ENCODE results near the gene CACNA1C.

Gene CACNA1C

DNA sequence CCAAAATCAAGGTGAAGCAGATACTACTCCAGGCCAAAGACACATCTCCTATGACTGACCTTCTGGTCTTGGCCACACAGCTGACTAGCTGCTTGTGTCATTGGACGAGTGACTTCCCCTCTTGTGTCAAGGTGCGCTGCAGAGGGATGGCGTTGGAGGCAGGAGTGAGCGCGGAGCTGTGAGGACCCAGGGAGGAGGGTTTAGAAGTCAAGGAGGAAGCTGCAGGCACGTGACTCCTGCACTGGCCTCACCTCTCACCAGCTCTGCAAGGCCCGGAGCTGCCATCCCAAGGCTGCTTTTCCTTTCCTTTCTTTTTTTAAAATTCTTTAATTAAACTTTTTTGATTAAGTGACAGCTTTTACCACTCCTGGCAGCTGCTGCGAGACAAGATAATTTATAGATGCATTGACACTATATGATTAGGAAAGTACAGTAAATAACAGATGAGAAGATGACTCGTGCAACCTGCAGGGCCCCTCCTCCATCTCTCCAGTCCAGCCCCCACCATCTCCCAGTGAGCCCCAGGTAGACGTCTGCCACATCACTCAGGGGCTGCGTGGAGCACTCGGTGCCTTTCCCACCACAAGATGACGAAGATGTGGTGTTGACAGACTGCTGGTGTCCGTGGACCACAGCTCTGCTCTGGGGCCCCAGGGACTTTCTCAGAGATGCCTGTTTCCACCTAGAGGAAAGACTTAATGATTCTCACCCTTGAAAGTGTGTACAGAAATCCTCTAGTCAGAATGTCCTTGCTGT is 350.6 kb downstream of the CACNA1C start:
- no peak for DNase-seq

DNA sequence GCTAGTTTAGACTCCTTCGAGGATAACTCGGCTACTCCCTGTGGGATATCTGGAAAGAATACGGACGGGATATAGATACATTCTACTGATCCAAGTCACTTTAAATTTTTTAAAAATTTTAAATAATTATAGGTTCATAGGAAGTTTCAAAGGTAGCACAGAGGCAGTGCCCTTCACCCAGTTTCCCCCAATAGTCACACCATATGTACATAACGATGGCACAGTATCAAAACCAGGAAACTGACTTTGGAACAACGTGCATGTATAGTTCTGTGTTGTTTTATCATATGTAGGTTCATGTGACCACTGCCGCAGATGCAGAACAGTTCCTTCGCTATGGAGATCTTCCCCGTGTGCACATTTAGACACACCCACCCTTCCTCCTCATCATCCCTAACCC is 352.3 kb downstream of the CACNA1C start:
- no peak for DNase-seq

DNA sequence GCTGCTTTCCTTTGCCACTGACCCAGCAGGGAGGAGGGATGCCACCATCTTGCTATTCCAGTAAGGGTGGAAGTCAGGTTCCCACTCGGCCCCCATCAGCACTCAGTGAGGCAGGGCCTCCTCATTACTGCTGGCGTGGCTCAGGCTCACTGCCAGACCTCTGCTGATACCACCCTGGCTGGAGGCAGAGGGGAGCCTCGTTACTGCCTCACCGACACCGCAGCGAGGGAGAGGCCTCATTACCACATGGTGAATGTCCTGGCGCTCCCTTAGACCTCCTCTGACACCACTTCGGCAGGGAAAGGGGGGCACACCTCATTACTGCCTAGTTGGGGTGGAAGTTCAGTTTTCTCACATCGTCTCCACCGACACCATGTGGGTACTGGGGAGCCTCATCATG is 354.1 kb downstream of the CACNA1C start:
- DNase-seq: no peak

DNA sequence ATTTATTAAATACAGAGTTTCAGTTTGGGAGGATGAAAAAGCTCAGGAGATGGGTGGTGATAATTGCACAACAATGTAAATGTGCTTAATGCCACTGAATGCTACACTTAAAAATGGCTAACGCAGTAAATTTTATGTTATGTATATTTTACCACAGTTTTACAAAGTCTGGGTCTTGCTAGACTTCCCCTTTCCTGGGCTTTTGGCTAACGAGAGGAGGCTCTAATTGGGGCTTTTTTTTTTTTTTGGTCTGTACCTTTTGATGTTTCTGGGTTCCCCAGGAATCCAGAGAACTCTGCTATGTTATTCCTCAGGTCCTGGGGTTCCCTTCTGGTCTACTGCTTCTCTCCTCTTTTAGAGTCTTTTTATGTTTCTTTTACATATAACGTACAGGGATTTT is 355.5 kb downstream of the CACNA1C start:
- DNase-seq: no peak

DNA sequence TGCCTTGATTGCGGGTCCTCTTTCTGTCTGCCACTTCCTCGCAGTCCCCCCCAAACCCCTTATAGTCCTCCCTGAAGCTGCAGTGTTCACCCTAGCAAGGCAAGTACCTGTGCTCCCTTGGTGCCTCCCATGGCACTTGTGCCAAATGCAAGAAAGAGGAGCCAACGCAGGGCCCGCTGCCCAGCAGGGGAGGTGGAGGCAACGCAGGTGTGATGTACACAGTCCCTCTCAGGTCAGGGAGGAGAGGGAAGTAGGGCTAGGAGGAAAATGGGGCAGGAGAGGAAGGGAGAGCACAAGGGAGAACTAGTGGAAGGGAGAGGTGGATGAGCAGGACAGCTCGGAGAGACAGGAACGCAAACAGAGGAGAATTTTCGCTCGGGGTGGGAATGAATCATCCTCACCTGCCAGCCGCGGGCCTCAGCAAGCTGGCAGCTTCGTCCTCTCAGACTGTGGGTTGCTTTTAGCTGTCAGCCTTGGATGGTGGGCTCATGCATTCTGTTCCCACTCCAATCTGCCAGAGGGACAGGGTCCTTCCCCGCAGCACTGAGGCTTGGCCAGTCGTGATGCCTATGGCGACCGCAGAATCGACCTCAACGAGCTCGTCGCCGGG is 357.0 kb downstream of the CACNA1C start:
- no peak for DNase-seq

DNA sequence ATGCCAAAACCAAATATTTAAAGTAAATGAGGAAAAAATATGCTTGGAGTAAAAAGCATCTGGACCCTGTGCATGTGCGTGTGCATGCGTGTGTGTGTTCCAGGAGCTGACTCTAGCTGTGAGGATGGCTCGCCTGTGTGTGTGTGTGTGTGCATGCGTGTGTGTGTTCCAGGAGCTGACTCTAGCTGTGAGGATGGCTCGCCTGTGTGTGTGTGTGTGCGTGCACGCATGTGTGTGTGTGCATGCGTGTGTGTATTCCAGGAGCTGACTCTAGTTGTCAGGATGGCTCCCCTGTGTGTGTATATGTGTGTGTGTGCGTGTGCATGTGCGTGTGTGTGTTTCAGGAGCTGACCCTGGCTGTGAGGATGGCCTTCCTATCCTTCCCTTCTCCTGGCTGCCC is 357.7 kb downstream of the CACNA1C start:
- DNase-seq: no peak

DNA sequence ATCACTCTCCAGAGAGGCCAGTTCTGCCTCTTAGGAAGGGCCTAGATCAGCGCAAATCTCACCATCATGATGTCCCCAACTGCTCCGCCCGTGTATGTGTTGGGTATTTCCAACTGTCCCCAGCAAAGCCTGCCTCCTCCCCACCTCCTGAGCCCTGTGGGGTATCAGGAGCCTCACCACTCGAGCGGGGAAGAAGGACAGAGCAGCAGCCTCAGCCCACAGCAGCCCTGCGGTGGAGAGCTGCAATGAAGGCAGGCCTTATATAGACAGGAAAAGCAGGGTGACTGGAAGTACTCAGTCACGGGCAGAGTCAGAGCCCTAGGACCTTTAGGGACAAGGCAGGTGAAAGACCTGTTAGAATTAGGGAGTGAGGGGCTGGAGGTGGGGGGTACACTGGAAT is 358.2 kb downstream of the CACNA1C start:
- DNase-seq: no peak

DNA sequence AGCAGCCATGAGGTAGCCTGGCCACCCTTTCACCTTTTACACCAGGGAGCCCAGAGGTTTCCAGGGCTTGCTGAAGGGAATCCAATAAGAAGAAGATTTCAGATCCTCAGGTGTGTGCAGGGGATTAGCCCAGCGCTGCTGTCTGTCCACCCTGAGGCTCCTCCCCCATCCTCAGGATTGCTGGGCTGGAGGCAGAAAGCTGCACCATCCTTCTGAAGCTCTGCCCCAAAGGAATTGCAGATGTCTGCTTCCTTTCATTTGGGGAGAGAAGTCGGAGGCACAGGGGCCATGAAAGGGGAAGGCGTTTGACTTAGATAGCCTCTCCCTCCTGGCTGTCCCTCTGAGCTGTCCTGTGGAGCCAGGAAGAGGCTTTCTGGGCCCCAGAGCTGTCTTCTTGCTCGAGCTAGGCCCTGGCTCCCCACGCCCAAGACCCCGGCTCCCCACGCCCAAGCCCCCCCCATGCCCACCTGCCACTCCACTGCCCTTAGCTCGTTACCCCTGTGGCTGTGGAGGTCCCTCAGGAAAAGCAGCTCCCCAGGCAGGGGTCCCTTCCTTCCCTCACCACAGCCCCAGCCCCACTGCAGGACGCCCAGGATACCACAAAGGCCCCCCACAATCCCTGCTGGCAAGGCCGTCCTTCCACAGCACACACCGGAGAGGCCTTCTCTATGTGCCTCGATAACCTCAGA is 359.0 kb downstream of the CACNA1C start:
- no peak for DNase-seq

DNA sequence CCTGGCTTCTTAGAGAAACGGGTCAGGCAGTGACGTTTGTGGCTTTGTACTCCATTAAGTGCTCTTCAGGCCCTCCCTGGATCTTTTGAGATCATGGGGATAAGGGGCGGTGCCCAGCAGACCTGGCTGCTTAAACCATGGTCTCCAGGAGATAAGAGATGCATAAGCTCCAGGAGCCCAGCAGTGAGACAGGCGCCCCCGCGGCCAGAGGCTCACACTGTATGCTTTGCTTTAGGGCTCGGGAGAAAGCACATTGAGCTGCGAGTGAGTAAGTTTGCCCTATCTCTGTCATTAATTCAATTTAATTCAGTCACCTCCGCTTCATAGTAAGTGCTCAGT is 359.5 kb downstream of the CACNA1C start:
- no peak for DNase-seq

DNA sequence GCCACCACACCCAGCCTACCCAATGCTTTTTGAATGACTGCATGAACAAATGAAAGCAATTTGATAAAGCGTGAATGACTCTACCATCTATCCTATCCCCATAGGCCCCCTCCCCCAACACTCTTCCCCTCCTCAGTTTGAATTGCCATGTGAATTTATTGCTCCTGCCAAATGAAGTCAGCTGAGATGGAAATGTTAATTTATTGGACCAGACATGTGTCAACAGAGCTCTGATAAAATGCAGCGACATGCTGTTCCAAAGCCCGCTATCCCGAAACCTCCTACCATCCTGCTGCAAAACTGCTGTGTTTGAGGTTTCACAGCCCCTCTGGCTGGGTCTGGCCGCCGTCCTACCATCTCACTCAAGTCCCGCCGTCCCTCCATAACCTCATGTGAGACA is 360.5 kb downstream of the CACNA1C start:
- DNase-seq: no peak

DNA sequence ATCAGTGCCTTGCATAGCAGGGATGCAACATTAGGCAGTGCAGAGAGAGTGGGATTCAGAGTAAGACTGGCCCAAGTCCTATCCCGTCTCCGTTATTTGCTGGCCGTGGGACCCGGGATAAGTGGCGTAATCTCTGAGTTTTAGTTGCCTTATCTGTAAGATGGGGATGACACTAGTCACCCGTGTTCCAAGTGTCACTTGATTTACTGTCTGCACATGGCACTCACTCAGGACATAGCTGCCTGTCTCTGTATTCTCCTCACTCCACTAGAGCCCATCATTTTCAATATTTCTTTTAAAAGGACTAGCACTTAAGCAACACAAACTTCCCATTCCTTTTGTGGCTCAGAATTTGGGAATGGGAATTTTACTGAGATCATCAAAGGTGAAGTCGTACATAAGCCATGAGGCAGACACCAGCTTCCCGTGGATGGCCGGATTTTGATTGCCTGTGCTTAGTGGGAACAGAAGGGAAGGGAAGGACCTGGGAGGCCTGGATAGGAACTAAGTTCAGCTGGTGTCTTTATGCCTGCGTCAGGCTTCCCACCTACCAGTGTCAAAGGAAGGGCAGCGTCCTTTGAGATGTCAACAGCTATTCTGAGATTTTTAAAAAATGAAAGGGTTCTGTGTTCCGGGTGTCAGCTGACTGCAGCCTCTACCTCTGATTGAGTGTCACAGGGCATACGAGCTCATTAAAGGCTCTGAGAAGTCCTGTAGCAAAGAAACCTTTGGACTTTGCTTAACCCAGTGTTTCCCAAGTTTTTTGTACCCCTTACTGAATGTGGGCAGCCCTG is 361.4 kb downstream of the CACNA1C start:
- no peak for DNase-seq

DNA sequence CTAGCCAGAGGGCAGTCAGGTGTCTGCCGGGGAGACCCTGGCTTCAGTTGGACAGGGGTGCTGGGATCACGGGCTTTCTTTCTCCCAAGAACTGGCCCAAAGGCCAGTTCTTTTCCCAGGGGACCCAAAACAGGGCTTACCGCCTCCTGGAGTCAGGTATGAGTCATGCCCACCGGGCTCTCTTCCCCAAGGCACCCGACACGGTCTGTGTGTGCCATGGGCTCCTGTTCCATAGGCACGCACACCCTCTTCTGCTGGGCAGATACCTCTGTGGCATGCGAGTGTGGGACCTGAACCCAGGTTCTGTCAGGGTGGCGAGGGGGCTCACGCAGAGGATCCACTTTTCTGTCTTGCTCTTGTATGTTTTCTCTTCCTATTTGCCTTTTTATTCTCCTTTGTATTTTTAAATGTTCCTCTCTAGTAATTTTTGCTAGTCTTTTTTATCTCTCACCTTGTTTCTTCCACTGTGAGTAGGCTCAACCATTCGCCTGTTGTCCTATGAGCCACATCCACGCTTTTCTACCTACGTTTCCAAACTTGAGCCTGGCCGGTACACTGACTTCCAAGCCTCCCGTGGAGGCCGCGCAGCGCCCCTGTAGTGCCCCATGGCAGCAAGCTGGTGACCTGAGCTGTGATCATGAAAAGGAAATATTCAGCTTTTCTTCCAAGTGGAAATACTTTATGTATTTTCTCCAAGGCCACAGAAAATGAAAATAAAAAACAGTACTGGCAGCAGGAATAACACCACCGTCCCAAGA is 362.2 kb downstream of the CACNA1C start:
- no peak for DNase-seq

DNA sequence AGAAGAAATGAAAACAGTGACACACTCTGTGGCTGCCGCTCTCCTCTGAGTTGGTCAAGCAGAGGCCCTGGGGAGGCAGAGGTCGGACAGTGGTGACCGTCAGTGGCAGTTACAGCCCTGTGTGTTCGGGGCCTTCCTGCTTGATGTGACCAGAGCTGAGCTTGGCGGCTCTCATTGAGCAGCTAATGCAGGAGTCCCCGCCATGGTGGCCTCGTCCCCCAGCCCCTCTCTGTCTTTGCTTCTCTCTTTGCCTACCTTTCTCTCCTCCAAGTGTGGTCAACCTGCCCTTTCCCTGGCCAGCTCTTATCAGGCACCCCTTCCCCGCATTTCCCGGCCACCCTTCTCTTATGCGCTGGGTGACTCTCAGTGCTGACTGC is 362.8 kb downstream of the CACNA1C start:
- DNase-seq: no peak

DNA sequence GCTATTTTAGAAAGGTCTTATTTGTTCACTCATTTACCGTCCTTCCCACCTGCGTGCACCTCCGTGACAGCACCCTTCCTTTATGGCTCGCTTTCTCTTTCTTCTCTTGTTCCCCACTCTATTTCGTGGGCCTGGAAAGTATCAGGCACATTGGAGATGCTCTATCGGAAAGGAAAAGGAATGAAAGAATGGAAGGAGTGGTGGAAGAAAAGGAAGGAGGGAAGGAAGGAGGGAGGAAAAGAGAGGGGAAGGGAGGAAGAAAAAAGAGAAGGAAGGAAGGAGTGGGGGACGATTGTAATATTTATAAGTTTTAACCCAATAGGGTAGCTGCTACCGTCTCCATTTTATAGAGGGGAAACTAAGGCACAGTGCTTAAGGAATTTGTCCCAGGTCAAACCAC is 363.4 kb downstream of the CACNA1C start:
- no peak for DNase-seq

DNA sequence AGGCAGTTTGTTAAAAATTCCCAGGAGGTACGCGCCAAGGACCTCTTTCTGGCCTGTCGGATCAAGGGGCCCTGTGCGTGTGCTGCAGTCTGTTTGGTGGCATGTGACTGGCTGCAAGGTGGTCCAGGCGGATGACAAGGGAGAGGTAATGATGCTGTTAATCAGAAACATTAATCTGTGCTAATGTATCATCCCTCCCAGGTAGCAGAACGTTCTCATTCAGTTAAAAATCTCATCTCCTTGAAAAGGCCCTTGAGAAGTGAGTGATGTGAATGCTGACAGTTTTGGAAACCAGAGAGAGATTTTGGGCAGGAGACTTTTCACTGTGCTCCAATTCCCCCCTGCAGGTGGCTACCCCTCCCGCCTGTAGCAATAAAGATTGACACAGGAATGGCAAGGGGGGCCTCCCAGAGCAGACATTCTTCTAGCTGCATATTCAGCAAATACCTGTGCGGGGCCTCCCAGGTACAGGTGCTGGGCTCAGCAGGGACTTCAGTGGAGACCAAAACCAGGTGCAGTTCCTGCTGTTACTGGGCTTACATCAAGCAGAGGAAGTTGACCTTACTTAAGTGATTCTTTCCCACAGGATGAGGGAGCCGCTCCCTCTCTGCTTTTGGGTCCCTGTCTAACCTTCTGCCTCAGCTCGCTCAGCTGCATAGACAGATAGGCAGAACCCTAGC is 364.8 kb downstream of the CACNA1C start:
- DNase-seq: no peak

DNA sequence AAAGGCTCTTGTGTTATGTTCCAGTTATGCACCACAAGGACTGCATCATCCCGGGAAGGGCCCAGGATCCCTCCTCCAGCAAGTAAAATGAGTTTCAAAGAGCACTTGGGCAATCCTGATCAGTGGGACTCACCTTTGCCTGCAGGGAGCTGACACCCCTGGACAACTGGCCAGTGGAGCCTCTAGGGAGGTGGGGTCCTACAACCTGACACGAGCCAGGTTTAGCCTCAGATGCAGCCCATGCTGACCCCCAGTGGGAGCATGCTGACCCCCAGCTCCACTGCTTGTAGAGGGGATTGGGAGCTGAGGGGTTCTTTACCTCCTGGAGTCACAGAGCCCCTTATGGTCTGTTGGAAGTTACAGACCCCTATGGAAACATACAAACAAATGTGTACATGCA is 365.8 kb downstream of the CACNA1C start:
- DNase-seq: no peak

DNA sequence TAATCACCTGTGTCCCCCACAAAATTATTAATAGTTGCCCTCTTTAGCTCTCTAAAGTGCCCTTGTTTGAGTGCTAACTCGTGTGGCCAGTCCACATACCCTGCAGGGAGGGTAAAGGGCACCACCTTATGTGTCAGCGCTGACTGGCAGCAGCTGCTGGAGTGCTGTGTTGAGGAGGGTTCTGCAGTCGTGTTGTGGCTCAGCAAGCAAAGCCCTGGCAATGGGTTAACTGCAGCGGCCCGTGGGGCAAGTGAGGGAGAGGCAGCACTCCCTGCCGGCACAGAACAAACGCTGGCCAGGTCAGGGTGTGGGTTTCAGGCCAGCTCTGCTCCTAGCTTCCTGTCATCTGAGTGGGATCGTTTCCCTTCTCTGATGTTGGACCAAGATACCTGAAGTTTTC is 369.8 kb downstream of the CACNA1C start:
- no peak for DNase-seq

DNA sequence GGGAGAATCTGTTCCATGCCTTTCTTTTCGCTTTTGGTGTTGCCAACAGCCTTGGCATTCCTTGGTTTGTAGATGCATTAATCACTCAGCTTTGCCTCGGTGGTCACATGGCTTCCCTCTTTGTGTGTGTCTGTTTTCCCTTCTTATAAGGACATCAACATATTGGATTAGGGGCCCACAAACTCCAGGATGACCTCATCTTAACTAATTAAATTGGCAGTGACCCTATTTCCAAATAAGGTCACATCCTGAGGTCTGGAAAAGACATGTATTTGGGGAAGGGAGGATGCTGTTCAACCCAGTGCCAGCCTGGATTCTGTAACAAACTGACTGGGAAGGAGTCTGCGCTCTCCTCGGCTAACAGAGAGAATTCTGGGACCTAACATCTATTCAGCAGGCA is 376.2 kb downstream of the CACNA1C start:
- no peak for DNase-seq

DNA sequence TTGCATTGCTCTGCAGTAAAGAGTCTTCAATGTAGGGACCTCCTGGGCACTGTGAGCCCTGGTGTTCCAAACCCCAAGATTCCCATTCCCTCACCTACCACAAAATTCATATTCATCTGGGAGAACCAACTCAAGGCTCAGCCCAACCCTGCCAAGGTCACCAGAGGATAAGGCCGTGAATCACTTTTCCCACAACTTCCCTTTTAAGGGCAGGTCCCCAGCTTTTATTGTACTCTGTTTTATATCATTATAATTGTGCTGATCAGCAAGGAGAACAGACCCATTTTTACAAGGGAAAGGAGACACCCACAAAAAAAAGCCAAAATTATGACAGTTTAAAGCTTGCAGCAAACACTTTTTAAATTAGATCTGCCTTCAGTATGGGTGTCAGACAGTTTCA is 379.0 kb downstream of the CACNA1C start:
- no peak for DNase-seq

DNA sequence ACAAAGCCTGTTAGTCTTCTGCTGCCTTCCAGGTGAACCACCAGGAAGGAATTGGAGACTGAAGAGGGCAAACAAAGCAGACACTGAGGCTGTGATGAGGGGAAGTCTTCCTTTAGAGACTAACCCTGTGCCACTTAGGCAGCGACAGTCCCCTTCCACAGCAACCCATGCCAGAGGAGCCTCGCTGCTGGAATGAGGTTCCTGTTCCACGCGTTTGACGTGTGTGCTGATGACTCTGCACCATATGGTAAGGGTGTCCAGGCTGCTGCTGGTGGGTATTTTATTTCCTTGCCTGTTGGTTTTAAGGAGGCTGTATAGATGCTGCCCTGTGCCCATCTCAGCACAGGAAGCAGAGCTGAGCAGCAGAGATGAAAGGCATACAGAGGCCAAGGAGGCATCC is 380.1 kb downstream of the CACNA1C start:
- no peak for DNase-seq

DNA sequence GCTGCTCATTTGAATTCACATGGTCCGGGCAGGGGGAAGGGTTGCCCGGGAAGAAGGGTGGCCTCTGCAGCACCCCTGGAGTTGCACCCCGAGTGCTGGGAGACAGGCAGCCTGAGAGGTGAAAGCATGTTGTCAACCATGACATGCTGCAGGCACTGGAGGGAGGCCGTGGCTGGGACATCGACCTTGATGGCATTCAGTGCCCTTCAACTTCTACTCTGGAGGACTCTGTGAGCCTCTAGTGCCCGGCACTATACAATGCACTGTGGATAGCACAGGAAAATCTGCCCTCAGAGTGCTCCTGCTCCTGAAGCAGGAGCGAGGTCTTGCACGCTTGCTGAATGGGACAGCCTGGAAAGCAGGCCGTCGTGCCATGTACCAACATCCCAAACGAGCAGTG is 382.7 kb downstream of the CACNA1C start:
- no peak for DNase-seq

DNA sequence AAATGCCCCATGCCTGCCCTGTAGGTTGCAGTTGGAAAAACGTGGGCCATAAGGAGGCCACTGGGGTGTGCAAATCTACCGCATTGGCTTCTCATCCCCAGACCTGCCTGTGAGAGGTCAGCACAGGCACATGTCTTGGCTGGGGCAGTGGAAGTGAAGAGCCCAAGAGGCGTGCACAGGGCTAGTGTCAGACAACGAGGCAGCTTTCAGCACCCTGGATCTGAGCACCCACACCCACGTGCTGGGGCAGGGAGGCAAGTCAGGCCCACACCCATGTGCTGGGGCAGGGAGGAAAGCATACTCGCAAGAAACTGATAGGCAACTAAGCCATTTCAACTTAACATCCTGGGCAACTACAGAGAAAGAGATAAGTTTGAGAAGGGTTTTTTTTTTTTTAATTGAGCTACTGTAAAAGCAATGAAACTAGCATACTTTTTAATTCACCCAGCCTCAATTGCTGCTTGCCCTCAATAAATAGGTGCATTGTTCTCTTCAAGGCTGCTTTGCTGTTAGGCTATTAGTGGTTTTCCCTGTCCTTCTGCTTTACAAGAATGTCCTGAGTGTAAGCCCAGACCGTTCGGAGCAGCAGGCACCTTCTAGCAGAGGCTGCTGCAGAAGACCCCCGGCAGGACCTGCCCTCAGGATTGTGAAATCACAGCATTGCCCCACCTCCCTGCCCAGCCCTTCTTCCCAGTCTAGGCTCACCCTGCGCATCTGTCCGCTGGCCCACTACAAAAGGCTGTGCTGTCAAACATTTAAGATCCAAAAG is 386.7 kb downstream of the CACNA1C start:
- DNase-seq: no peak
